ENCODE results near the gene IQSEC2.

Gene IQSEC2

DNA sequence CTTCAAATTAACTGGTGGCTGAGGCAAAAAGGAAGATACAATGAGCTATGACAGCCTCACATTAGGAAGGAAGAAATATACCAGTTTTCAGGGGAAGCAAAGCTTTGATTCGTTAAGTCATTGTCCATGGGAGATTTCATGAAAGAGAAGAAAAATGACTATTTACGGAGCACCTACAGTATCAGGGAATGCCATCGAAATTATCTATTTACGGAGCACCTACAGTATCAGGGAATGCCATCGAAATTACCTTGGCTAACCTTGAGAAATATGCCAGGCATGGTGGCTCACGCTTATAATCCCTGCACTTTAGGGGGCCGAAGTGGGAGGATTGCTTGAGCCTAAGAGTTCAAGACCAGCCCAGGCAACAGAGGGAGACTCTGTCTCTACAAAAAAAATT, 28.5 kb upstream of the IQSEC2 start:
- Histone ChIP-seq H3K27ac (no peak overlapping the region), H3K4me3 (no peak overlapping the region), H3K27me3 (no peaks in the 10 kb centered on the region), H3K9me3 (no peaks in the 10 kb centered on the region), H3K36me3 (no peaks in the 10 kb centered on the region), H3K4me1 (no peaks in the 10 kb centered on the region)
- intact Hi-C loops (cut with DNase I; ENCODE audit: low total_unique reads) = no loop called here
- no peak for DNase-seq
- TF ChIP-seq, protein P1, sequence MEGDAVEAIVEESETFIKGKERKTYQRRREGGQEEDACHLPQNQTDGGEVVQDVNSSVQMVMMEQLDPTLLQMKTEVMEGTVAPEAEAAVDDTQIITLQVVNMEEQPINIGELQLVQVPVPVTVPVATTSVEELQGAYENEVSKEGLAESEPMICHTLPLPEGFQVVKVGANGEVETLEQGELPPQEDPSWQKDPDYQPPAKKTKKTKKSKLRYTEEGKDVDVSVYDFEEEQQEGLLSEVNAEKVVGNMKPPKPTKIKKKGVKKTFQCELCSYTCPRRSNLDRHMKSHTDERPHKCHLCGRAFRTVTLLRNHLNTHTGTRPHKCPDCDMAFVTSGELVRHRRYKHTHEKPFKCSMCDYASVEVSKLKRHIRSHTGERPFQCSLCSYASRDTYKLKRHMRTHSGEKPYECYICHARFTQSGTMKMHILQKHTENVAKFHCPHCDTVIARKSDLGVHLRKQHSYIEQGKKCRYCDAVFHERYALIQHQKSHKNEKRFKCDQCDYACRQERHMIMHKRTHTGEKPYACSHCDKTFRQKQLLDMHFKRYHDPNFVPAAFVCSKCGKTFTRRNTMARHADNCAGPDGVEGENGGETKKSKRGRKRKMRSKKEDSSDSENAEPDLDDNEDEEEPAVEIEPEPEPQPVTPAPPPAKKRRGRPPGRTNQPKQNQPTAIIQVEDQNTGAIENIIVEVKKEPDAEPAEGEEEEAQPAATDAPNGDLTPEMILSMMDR (IDR thresholded peaks at IDR 0.05) = no peak

DNA sequence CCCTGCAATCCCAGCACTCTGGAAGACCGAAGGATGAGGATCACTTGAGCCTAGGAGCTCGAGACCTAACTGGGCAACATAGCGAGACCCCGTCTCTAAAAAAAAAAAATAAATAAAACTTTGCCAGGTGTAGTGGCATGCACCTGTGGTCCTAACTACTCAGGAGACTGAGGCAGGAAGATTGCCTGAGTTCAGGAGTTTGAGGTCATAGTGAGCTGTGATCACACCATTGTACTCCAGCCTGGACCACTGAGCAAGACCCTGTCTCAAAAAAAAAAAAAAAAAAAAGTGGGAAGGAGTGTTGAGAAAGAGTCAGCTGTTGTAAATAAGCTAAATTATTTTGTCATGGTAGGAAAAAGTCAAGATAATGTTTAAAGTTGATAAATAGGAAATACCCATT, 27.5 kb upstream of the IQSEC2 start:
- TF ChIP-seq, protein P1 (IDR thresholded peaks at IDR 0.05) = no peak
- Histone ChIP-seq H3K4me3 (no peak overlapping the region), H3K4me1 (no peaks in the 10 kb centered on the region), H3K36me3 (no peaks in the 10 kb centered on the region), H3K9me3 (no peaks in the 10 kb centered on the region), H3K27ac (no peak overlapping the region), H3K27me3 (no peaks in the 10 kb centered on the region)
- intact Hi-C loops (cut with DNase I; ENCODE audit: low total_unique reads) = no loop called here
- DNase-seq = no peak

DNA sequence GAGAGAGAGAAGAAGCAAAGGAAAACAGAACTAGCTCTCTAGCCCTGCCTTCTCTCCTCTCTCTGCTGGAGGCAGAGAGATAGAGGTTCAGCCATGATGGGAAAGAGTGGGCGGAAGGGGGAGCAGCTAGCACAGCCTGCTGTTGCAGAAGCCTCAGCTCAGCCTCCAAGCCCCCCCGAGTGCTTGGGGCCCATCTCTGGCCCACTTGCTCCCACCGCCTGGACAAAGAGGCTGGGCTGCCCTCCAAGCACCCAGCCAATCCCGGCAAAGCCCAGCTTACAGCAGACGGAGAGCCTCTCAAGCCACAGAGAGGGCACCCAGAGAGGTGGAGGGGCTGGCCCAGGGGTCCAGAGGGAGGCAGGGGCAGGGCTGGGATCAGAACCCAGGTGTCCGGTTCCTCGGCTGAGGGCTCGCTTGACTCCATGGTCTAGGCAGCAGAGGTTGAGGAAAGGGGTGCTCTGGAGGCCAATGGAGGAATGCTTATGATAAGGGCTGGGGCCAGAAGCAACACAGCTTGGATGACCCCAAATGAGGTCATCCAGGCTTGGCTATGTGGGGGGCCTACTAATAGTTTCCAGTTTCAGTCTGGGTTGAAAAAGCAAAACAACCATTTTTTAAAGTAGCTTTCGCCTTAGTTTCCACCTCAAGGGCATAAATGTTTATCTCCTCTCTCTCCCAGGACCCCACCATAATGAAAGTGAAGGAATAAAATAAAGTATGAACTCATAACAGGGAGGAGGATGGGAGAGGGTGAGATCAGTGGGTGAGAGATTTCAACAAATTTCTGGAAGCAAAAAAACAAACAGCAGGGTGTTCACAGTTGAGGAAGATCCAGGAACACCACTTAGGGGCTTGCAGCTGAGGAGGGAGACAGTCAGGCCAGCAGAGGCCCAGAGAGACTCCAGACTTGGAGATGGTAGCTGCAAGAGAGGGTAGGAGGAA, 24.9 kb upstream of the IQSEC2 start:
- H3K9me3 ChIP-seq = no peaks in the 10 kb centered on the region
- H3K27me3 ChIP-seq = no peaks in the 10 kb centered on the region
- TF ChIP-seq, protein P1 (IDR thresholded peaks at IDR 0.05) = no peak
- no peak for DNase-seq
- H3K4me3 ChIP-seq = no peak overlapping the region
- H3K27ac ChIP-seq = no peak overlapping the region
- H3K4me1 ChIP-seq = no peaks in the 10 kb centered on the region
- intact Hi-C loops (cut with DNase I; ENCODE audit: low total_unique reads) = no loop called here
- no peaks in the 10 kb centered on the region for H3K36me3 ChIP-seq

DNA sequence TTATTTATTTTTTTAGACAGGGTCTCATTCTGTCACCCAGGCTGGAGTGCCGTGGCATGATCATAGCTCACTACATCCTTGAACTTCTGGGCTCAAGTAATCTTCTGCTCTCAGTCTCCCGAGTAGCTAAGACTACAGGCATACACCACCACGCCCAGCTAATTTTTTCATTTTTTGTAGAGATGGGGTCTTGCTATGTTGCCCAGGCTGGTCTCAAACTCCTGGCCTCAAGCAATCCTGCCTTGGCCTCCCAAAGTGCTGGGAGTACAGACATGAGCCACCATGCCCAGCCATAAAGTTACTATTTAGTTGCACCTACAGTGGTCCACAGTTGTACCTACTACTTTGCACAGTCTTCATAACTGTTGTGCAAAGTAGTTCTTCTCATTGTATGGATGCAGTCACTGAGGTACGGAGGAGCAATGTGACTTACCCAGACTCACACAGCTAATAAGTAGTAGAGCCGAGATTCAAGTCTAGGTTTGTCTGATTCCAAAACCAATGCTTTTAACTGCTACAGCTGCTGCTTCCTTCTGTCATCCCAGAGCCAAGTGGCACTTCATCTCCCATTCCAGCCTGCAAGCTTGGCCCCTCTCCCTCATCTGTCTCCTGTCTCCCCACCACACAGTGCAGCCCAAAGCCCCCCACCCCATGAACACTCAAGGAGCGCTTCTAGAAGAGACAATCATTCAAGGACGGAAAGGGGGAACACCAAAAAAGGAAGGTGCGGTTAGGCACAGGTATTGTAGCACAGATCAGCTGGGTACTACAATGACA, 24.0 kb upstream of the IQSEC2 start:
- DNase-seq = no peak
- TF ChIP-seq, protein P1 (IDR thresholded peaks at IDR 0.05) = no peak
- intact Hi-C loops (cut with DNase I; ENCODE audit: low total_unique reads) = no loop called here

DNA sequence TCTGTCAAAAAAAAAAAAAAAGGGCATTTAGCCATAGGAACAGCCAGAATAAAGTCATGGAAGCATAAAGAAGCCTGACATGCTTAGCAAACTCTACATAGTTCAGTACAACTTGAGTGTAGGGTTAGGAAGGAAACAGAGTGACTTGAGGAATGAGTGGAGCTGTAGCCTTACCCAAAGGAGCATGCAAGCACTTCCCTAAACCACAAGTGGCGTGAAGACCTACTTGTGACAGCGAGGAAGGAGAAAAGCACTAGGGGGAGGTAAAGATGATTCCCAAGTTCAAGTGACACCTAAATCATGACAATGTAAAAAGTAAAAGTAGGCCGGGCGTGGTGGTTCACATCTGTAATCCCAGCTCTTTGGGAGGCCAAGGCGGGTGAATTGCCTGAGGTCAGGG, 21.8 kb upstream of the IQSEC2 start:
- no peaks in the 10 kb centered on the region for H3K4me1 ChIP-seq
- DNase-seq = no peak
- no peak overlapping the region for H3K27ac ChIP-seq
- H3K4me3 ChIP-seq = no peak overlapping the region
- H3K27me3 ChIP-seq = no peaks in the 10 kb centered on the region
- TF ChIP-seq, protein P1 (IDR thresholded peaks at IDR 0.05) = no peak
- no peaks in the 10 kb centered on the region for H3K36me3 ChIP-seq
- intact Hi-C loops (cut with DNase I; ENCODE audit: low total_unique reads) = no loop called here
- no peaks in the 10 kb centered on the region for H3K9me3 ChIP-seq

More for the DNA sequence above, 24.0 kb upstream of the IQSEC2 start:
- Histone ChIP-seq H3K4me1 (no peaks in the 10 kb centered on the region), H3K27me3 (no peaks in the 10 kb centered on the region), H3K27ac (no peak overlapping the region), H3K9me3 (no peaks in the 10 kb centered on the region), H3K36me3 (no peaks in the 10 kb centered on the region), H3K4me3 (no peak overlapping the region)

Data from tibial artery (tissue), 4 donors.